GM18909 (cell line): ENCODE results near the gene RASGRF2.

Experiments
- ATAC-seq: cut with Tn5 transposase; IDR thresholded peaks from one replicate; pipeline ENCODE4 v1.9.1; 2021; ENCODE audit warnings: mild to moderate bottlenecking; ENCODE audit not compliant: unreplicated experiment, poor library complexity

Gene RASGRF2

DNA sequence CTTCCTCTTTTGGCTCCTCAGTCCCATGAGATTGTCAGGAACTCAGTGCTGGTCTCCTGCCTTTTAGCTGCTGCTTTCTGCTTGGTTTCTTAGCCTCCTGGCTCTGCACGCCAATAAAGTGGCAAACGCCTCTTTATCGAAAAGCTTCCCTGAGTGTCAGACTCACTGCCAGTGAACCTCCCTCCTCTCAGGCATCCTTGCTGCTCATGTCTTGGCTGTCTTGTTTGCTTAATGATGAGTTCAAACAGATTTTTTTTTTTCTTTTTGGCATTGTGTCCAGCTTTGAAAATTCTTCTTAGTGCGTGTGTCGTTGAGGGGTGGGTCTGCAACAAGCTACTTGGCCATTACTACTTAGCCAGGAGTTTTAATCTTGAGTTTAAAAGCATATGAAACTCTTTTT is 14.9 kb downstream of the RASGRF2 start:
- no peak for ATAC-seq

- ATAC-seq = no peak
These were observed 16.8 kb downstream of the RASGRF2 start for GRCh38 chr5:80976985-80977384.

DNA sequence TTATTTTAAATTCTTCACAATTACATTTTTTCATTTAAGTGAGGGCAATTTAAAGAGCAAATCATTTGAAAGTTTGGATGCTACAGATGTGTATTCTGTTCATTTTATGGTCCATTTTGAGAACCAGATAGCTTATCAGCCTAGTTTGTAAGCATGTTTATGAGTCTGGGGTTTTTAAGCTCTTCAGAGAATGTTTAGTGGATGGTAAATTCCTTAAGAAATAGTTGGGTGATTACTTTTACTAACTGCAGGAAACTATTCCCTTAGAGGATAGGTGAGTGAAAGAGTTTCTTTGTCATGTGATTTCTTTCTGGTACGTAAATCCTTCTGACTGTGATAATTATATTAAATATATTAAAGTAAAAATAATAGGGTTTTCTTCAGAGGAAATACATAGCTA is 17.6 kb downstream of the RASGRF2 start:
- ATAC-seq = no peak

DNA sequence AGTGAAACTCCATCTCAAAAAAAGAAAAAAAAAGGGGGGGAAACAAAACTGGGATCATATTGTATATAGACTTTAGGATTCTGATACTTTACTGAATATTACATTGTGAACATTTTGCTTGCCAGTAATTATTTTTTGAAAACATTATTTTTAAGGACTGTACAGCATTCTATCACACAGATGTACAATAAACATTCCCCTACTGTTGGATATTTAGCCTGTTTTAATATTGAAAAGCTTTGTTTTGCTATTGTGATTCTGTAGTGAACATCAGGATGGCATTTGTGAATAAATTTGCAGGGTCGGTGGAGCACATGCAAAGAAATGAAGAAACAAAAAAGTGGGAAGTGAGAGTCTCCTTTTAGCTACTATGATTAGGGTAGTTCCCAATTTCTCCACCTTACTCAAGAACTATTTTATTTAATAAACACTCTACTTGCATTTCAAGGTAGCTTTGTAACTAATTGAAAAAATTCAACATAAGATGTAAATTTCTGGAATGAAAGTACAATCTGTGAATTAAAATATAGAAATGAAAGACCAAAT is 18.7 kb downstream of the RASGRF2 start:
- no peak for ATAC-seq

DNA sequence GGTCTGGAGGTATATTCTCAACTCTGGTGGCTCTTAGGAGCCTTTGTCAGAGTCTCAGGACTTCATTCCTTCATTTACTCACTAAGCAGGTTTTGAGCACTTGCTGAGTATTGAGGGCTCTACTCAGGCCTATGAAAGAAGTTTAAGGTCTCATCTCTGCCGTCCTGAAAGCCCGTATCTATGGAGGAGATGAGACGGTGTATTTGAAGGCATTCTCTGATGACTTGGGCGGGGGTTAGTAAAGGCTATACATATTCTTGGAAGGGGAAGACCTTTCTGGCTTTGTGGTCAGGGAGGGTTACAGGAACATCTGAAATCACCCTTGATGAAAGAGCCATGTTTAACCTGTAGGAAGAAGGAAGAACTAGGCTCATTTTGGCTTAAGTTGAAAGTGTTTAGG is 21.9 kb downstream of the RASGRF2 start:
- no peak for ATAC-seq

DNA sequence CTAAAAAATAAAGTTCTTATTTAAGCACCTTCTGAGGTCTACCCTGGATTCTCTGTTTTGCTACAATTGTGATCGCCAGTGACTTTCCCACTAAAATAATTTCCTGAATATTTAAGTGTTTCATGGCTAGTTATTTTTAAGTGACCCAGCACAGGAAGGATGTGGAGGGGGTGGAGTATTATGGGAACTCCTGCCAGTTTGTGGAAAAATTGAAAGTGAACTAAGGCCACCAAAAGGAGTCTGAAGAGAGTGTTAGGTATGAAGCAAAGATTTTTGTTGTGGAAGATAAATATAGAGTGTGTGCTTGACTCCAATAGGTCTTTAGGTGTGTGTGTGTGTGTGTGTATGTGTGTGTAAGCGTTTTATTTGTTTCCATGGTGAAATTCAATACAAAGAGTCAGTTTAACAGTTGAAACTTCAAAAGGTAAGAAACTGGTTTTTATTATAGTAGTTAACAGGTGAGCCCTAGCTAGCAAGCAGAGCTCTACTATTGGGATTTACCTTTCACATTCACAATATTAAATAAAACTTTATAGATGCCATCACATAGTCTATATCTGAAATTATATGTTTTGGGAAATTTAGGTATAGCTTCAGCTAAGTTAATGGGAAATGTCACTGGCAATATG is 25.6 kb downstream of the RASGRF2 start:
- no peak for ATAC-seq

GRCh38 chr5:80986382-80986781 is 26.2 kb downstream of the RASGRF2 start:
- ATAC-seq = no peak

DNA sequence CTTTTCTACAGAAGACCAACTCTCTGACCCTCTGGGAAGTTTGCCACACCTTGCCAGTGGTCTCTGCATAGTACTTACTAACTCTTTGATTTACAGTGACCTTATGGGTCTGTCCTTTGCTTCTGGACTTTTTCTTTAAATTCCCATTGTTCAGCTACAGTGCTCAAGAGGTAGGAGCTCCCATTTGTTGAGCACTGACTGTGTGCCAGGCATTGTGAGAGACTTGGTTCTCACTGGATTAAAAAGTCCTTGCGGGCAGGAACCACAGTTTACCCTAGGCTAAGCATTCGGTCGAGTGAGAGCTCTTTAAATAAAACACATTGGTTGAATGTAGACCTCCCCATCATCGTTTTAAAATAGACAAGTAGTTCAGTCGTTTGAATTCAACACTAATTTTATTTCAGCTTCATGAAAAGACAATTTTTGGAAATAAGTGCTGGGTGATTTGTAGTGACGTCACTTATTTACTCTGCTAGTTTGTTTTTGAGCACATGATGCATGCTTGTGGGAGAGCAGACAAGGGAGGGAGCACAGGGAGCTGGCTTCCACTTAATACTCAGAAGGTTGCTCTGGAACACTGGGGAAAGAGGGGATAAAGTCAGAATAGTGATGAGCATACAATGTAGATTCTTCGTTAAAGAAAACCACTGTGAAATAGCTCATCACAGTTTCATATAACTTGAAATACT is 27.1 kb downstream of the RASGRF2 start:
- ATAC-seq = no peak

DNA sequence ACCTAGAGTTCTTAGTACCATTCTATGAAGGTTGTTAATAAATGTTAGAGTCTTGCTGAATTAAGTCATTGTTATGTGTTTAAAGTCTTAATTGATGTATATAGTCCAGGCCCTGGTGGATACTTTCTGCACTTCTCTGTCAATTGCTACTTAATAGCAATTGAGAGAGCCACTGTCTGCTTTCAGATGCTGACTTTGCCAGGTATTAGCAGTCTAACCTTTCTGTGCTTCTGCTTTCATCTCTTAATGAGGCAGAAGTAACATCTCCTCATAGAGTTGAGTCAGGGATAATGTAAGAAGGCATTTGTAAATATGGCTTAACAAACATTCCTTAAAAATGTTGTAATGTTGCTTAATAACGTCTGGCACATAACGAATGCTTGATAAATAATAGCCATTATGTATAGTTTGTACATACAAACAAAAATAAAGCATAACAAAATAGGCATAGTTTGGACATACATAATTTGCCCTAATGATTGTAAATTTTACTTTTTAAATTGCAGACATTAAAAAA is 28.3 kb downstream of the RASGRF2 start:
- no peak for ATAC-seq

DNA sequence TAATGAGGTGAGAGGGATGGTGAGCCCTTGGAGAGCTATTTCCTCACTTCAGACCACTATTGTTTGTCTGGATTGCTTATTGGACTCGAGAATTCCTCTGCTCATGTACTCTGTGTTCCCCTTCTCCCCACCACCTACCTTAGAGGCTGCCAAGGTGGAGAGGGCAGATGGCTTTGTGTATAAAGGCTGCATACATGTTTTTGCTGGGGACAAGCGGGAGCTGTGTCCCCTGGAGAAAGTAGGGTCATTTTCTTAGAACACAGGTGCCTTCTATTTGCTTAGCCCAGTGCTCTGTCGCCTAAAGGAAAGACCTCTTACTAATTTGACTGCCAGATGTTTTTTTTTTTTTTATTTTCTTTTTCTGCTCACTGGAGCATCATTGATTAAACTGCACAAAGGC is 29.7 kb downstream of the RASGRF2 start:
- no peak for ATAC-seq

DNA sequence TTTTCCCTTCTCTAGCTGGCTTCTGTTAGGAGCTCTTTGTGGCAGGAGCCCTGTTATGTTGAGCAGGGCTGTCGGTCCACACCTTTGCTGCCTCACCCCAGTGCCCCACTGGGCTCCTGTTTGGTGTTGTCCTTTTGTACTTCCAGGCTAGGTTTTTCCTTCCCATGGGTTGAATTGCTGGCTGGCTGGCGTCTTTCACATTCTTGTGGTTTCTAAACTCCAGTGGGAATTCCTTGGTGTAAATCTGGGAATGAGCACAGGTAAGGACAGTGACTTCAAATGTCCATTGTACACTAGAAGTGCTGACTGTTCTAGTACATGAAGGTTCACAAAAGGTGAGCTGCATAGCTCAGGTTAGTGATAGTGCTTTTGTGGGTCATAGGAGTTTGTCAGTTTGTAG is 30.4 kb downstream of the RASGRF2 start:
- ATAC-seq = no peak

- no peak for ATAC-seq
These were observed 30.8 kb downstream of the RASGRF2 start for GRCh38 chr5:80990971-80991370.

DNA sequence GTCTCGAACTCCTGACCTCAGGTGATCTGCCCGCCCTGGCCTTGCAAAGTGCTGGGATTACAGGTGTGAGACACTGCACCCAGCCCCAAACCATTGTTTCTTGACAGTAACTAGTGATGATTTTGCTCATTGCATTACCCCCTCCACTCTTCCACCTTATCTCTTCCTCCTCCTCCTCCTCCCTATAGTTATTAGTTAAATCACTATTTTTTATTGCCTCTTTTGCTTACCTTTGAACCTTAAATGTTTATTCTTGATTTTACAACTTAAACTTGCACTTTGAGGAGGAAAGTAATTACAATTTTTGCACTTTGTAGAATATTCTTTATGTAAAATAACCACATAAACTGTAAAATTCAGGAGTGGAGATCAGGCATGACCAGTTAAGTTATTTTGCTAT is 35.7 kb downstream of the RASGRF2 start:
- ATAC-seq = no peak

DNA sequence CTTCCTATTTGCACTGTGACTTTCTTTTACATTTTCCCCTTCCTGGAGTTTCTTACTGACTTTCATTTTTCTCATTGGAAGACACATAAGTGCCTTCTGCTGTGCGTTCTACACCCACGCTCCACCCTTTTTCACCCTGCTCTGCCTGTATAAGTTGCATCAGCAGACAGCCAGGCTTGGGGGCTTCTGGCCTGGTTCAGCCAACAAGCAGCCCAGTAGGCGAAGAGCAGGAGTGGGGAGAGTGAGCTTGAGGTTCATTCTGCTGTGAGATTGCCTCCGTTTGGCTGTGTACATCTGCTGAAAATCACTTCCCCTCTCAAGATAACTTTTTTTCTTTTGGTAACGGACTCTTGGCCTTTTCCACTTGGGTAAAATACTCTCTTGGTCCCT is 38.4 kb downstream of the RASGRF2 start:
- no peak for ATAC-seq

DNA sequence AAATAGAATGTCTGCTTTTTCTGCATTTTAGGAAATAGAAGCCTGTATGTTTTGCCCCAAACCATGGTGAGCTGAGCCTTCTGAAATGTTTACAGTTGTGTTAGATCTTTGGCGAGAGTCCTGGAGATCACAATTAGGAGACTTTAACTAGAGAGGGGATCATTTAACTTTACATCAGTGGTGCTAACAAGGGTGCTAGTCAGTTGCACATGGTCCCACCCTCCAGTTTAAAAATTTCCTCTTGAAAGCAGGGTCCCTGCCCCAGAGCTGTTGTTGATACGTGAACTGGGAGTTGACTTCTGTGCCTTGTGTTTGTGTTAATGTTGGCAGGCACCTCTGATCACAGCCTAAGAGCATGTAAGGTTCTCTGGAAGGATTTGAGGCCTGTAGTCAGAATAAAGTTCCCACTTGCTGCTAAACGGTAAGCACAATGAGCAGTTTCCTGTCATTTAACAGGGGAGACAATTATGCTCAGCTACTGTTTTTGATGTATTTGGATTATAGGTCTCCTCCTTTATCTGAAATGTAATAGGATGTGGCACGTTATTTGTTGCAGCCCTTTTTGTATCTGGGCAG is 43.7 kb downstream of the RASGRF2 start:
- no peak for ATAC-seq

DNA sequence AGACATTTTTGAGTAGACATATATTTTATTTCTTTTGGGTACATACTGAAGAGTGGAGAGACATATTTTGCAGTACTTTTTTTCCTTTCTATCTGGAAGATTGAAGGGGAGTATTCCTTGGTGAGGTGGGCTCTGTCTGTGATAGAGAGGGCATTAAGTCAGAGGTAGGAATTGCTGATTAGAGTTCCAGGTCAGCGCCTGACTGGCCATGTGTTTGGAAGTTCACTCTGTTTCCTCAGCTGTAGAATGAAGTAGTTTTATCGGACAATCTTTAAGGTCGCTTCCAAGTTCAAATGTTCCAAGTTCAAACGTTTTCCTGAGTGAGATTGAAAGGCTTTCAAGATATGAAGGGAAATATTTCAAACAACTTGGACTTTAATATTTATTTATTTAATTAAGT is 45.5 kb downstream of the RASGRF2 start:
- no peak for ATAC-seq

DNA sequence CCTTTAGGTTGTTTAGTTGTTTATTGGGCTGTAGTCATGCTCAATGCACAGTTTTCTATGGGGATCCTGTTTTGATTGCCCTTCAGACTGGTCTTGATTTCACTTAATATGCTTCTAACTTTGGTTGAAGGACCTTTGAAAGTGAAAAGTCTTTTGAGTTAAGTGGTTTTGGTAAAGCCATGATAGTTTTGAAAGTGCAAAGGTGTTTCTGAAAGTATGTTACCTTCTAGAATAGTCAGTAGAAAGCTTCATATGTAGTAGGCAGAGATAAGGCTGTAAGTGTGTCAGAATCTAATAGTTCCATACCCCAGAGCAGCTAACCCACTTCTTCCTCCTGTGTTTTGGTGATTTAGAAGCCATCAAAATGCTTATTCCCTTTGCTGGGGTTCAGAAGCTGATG is 46.1 kb downstream of the RASGRF2 start:
- ATAC-seq = no peak

DNA sequence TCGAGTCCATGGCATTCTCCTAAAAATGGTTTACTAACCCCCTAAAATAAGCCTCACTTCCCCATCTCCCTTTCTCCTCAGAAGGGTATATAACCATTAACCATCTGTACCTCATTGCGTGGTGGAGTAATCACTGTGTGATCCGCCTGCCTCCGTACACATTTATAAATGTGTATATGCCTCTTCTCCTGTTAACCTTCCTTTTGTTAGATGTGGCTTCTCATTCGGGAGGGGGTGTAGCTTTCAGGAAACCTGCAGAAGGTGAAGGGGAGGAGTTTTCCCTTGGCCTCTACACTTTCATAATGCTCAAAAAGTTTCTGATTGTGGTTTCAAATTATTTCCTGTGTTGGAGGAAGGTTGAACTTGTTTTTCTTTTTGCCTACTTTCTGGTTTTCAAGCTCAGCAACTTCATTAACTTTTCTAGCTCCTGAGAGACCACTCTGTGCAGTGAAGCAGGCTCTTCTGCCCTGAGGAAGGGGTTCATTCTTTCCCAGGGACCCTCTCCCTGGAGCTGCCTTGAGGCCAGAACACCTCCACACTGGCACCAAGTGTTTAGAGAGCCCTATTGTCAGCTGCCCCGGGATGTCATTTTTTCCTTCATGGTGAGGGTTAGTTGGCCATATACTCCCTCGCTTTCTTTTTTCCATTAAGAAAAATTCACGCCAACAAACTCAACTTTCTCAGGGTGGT is 46.9 kb downstream of the RASGRF2 start:
- ATAC-seq = no peak

DNA sequence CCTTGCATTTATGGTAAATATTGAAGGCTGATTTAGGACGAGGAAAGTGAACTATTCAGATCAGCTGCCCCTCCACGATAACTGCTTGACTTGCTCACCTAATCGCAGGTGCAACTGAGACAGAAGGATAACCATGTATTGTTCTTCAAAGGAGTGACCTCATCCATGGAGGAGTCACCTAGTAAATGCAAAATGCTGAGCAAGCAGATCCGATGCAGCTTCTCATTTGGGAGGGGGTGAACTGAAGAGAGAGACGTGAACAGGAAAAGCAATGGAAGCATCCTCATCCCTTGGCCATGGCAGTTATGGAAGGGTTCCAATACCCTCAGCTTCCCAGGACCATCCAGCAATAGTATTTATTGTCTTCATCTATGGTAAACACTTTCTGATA is 47.5 kb downstream of the RASGRF2 start:
- no peak for ATAC-seq

GRCh38 chr5:81010336-81011169 is 50.4 kb downstream of the RASGRF2 start:
- no peak for ATAC-seq
